Measurements from ENCODE around the gene GNS. TPM values are rescaled to one million over a fixed set of nuclear protein-coding genes. Genes with fewer than 3 reads are reported as not detected.

Gene GNS
- total and polyA plus RNA-seq, 2 of the 13 experiments (the other 11 are each of a cell fraction or from before 2014, with no cell fraction given) = 49.8 to 51.0 TPM

DNA sequence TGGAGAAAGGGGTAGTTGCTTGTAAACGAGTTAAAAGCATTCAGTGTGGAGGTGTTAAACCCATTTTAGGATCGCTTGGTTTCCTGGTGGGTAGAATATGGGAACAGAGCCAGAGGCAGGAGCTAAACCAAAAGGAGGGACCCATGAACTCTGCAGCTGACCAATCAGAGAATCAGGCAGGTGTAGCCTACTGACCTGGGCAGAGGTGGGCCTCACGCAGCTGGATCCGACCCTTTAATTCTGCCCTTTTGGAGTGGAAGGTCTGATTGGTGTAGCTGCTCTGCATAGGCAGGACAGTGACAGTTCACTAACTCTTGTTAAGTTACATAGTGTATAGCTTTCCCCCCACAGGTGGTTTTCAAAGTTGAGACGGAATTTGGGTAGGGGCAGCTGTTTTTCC lies 63.7 kb downstream of the GNS start:
- Histone ChIP-seq H3K79me2 (ENCODE audit: insufficient read depth, low read length) (no peaks in the 10 kb centered on the region), H3K27ac (ENCODE audit: extremely low read length, insufficient read depth, low read length) (peak overlapping the region; percentile 27), H3K4me2 (ENCODE audit: low read depth, low read length) (no peak overlapping the region), H3K4me1 (ENCODE audit: insufficient read depth, low read length) (peaks cover 27% of the 10 kb centered on the region), H3K36me3 (replicated peaks in 1 of 2; ENCODE audit: control insufficient read depth in 1 of 2, insufficient read depth in 2 of 2, low read length in 2 of 2) (peaks cover 10 to 16% of the 10 kb centered on the region in 2 experiments; a peak in 4 of 5 replicates), H3K9ac (ENCODE audit: insufficient read depth, low read depth, low read length) (no peak overlapping the region), H3K4me3 (replicated peaks in 1 of 3; ENCODE audit: insufficient read depth in 1 of 3, low read depth in 2 of 3, low read length in 3 of 3) (no peak overlapping the region), H2AFZ (ENCODE audit: low read length) (no peak overlapping the region), H4K20me1 (ENCODE audit: insufficient read depth, low read length) (no peaks in the 10 kb centered on the region), H3K9me3 (ENCODE audit: low read length) (no peaks in the 10 kb centered on the region), H3K27me3 (ENCODE audit: control insufficient read depth in 1 of 2, insufficient read depth in 2 of 2, low read length in 2 of 2) (no peaks in the 10 kb centered on the region)
- WGBS (ENCODE audit: low lambda C conversion rate) = 84% methylated on average over 3 of the region's 5 CpGs
- no peak for TF ChIP-seq HNRNPL (IDR thresholded peaks at IDR 0.05; ENCODE audit: low read depth, low read length)
- TF ChIP-seq ZNF724P (CRISPR knock-in tag; IDR thresholded peaks at IDR 0.05; ENCODE audit: borderline replicate concordance) = no peak
- TF ChIP-seq, protein P1, sequence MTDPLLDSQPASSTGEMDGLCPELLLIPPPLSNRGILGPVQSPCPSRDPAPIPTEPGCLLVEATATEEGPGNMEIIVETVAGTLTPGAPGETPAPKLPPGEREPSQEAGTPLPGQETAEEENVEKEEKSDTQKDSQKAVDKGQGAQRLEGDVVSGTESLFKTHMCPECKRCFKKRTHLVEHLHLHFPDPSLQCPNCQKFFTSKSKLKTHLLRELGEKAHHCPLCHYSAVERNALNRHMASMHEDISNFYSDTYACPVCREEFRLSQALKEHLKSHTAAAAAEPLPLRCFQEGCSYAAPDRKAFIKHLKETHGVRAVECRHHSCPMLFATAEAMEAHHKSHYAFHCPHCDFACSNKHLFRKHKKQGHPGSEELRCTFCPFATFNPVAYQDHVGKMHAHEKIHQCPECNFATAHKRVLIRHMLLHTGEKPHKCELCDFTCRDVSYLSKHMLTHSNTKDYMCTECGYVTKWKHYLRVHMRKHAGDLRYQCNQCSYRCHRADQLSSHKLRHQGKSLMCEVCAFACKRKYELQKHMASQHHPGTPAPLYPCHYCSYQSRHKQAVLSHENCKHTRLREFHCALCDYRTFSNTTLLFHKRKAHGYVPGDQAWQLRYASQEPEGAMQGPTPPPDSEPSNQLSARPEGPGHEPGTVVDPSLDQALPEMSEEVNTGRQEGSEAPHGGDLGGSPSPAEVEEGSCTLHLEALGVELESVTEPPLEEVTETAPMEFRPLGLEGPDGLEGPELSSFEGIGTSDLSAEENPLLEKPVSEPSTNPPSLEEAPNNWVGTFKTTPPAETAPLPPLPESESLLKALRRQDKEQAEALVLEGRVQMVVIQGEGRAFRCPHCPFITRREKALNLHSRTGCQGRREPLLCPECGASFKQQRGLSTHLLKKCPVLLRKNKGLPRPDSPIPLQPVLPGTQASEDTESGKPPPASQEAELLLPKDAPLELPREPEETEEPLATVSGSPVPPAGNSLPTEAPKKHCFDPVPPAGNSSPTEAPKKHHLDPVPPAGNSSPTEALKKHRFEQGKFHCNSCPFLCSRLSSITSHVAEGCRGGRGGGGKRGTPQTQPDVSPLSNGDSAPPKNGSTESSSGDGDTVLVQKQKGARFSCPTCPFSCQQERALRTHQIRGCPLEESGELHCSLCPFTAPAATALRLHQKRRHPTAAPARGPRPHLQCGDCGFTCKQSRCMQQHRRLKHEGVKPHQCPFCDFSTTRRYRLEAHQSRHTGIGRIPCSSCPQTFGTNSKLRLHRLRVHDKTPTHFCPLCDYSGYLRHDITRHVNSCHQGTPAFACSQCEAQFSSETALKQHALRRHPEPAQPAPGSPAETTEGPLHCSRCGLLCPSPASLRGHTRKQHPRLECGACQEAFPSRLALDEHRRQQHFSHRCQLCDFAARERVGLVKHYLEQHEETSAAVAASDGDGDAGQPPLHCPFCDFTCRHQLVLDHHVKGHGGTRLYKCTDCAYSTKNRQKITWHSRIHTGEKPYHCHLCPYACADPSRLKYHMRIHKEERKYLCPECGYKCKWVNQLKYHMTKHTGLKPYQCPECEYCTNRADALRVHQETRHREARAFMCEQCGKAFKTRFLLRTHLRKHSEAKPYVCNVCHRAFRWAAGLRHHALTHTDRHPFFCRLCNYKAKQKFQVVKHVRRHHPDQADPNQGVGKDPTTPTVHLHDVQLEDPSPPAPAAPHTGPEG (CRISPR knock-in tag; IDR thresholded peaks at IDR 0.05) = no peak
- ChIA-PET POLR2A (interaction anchor here (0.9 kb wide), 1 partner anchor 203 kb away, joined by 4 read pairs; no protein-coding TSS in a partner anchor), CTCF (ENCODE audit: low intra/inter-chr PET ratio, low total read pairs) (interaction anchor here (5.1 kb wide), 1 partner anchor 145 kb away, joined by 75 read pairs; no protein-coding TSS in a partner anchor)
- TSS peak; percentile 52 for BruUV-seq (replicated peaks)
- intact Hi-C loops (cut with micrococcal nuclease; ENCODE audit: unreplicated experiment) = loop anchor here (5.0 kb wide), 2 partner anchors 38 to 243 kb away; partner anchors contain the start of gene TBK1
- FAIRE-seq (no peak), DNase-seq (ENCODE audit: low spot score) (no peak), ATAC-seq (peak; percentile 33; the same call in 1 of the 3 replicates)
- in situ Hi-C loops (cut with HindIII; ENCODE audit: extremely low pct_ligation_motif_present, low pct_unique_long_range_greater_than_20kb) = no loop called here

Measured in HepG2 (cell line).